Measurements from ENCODE around the gene NAA15.
"Not testable (repeated sequence)": the region's sequence is repeated elsewhere in the genome, so short reads cannot be mapped to it uniquely, and the experiment has no call there.

NAA15 gene

DNA sequence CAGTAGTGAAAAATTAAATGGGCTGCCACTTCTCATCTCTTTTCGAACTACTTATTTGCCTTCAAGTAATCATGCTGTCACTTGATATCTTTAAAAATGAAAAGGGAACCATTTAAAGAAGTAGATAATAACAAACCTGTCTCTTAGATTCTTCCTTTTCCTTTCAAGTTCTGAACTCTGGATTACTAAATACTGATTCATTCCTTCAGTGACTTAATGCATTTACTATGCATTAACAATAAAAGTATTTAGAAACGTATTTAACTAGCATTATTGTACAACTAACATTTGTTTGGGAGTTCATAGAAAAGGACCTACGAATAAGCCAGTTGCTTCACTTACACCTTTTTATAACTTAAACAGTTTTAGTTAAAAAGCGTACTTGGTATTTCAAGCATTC lies 91.5 kb downstream of the NAA15 start:
- no peak overlapping the region for H3K4me2 ChIP-seq
- H3K4me3 ChIP-seq: no peak overlapping the region
- H3K9me3 ChIP-seq (replicated peaks in 1 of 11): no peaks in the 10 kb centered on the region
- no peaks in the 10 kb centered on the region for H3K4me1 ChIP-seq
- peaks cover 79 to 100% (median 90%) of the 10 kb centered on the region in 11 experiments for H3K36me3 ChIP-seq
- no peak for TF ChIP-seq Cebpa-rat (IDR thresholded peaks at IDR 0.05)
- H3K9ac ChIP-seq: no peak overlapping the region
- H3K27me3 ChIP-seq: no peaks in the 10 kb centered on the region
- no peak overlapping the region for H3K27ac ChIP-seq
- H4K20me1 ChIP-seq: peaks cover 0 to 16% (median 0%) of the 10 kb centered on the region in 11 experiments; a peak in 1 of 22 replicates

DNA sequence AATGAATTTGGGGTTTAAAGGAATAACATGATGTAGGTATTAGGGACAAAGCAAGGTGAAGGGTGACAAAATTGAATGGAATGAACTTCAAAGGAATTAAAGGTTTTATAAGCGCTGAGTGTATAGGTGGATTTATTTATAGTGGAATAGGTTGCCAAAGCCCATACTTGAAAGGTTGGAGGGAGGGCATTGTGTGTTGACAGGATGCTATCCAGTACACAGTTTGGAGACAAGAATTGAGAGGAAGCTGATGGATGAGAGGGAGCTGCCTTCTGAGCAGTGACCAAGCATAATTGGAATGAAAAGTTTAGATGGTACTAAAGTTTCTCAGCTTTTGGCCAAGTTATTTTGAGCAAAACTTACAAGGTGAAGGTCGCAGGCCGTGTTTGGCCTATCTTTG lies 100.1 kb downstream of the NAA15 start:
- no peaks in the 10 kb centered on the region for H3K9me3 ChIP-seq (replicated peaks in 1 of 11)
- H3K4me1 ChIP-seq: peaks cover 0 to 24% (median 0%) of the 10 kb centered on the region in 10 experiments; a peak in 5 of 20 replicates
- H3K4me2 ChIP-seq: peak overlapping the region in 1 of 11 experiments; percentile 5; a peak in 2 of 22 replicates
- H3K27ac ChIP-seq: peak overlapping the region in 1 of 11 experiments; percentile 1; a peak in 1 of 22 replicates
- no peak overlapping the region for H3K4me3 ChIP-seq
- no peaks in the 10 kb centered on the region for H3K27me3 ChIP-seq
- TF ChIP-seq Cebpa-rat (IDR thresholded peaks at IDR 0.05): no peak
- no peaks in the 10 kb centered on the region; a peak in 1 of 22 replicates for H4K20me1 ChIP-seq
- H3K9ac ChIP-seq: no peak overlapping the region
- peaks cover 12 to 42% (median 31%) of the 10 kb centered on the region in 11 experiments; a peak in 21 of 22 replicates for H3K36me3 ChIP-seq

DNA sequence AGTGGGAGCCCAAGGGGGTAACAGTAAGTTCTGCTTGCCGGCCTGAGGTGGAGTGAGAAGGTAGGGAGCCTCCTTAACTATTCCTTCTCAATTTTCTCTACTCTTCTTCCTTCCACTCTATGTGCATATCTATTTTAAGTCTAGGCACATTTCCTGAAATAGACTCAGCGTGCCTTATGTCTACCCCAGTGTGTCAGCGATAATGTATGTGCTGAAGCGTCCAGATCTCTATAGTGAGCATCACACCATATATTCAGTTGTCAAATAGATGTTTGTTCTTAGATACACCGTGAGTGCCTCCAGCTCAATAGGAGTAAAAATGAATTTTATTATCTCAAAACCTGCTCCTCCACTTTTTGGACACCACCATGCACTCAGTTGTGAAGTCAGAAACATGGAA lies 101.1 kb downstream of the NAA15 start:
- TF ChIP-seq Cebpa-rat (IDR thresholded peaks at IDR 0.05): no peak
- peaks cover under 1 to 34% (median 23%) of the 10 kb centered on the region in 11 experiments; a peak in 21 of 22 replicates for H3K36me3 ChIP-seq

DNA sequence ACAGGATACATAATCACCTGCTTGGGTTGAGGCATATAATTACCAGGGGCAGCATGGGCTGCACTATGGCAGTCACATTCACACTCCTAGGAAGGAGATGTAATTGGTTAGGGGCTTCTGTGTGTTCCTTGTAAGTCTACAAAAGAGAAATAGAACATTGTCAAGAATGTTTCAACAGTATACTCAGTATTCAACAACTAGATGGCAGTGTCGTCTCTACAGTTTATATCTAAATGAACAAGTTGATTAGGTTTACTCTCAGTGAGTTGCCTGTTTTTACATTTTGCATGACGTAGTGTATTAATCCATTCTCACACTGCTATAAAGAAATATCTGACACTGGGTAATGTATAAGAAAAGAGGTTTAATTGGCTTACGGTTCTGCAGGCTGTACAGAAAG lies 102.2 kb downstream of the NAA15 start:
- Histone ChIP-seq H3K4me2 (no peak overlapping the region), H4K20me1 (no peaks in the 10 kb centered on the region; a peak in 1 of 22 replicates), H3K9me3 (replicated peaks in 1 of 11) (no peaks in the 10 kb centered on the region), H3K27me3 (no peaks in the 10 kb centered on the region), H3K4me3 (no peak overlapping the region), H3K9ac (no peak overlapping the region), H3K36me3 (peaks cover 0 to 34% (median 20%) of the 10 kb centered on the region in 11 experiments; a peak in 15 of 22 replicates), H3K27ac (no peak overlapping the region), H3K4me1 (peaks cover 0 to 28% (median 0%) of the 10 kb centered on the region in 10 experiments; a peak in 5 of 20 replicates)
- TF ChIP-seq Cebpa-rat (IDR thresholded peaks at IDR 0.05): no peak

More for the DNA sequence above, 101.1 kb downstream of the NAA15 start:
- Histone ChIP-seq H3K27me3 (no peaks in the 10 kb centered on the region), H3K4me2 (peak overlapping the region in 2 of 11 experiments; percentile 5 to 8; a peak in 2 of 22 replicates), H3K4me3 (no peak overlapping the region), H4K20me1 (no peaks in the 10 kb centered on the region; a peak in 1 of 22 replicates), H3K9ac (no peak overlapping the region), H3K4me1 (peaks cover 0 to 24% (median 0%) of the 10 kb centered on the region in 10 experiments; a peak in 5 of 20 replicates), H3K27ac (no peak overlapping the region), H3K9me3 (replicated peaks in 1 of 11) (no peaks in the 10 kb centered on the region)

DNA sequence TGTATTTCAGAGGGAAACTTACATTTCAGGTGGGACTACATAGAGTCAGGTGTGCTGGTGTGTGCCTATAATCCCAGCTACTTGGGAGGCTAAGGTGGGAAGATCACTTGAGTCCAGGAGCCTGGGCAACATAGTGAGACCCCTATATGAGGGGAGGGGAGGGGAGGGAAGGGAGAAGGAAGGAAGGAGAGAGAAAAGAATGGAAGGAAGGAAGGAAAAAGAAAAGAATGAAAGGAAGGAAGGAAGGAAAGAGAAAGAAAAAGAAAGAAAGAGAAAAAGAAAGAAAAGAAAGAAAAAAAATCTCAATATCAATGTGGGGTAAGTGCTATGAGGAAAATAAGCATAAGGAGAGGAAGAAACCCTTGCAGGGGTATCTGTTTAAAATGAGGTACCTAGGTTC lies 109.0 kb downstream of the NAA15 start:
- no peak overlapping the region for H3K4me3 ChIP-seq
- peaks cover 10 to 60% (median 32%) of the 10 kb centered on the region in 11 experiments; a peak in 21 of 22 replicates for H3K36me3 ChIP-seq
- H4K20me1 ChIP-seq: no peaks in the 10 kb centered on the region
- H3K9ac ChIP-seq: no peak overlapping the region
- H3K27ac ChIP-seq: no peak overlapping the region
- no peak overlapping the region for H3K4me2 ChIP-seq
- TF ChIP-seq Cebpa-rat (IDR thresholded peaks at IDR 0.05): no peak
- H3K4me1 ChIP-seq: peaks cover 0 to 16% (median 0%) of the 10 kb centered on the region in 10 experiments; a peak in 2 of 20 replicates
- H3K9me3 ChIP-seq (replicated peaks in 1 of 11): peaks cover 16 to 28% (median 24%) of the 10 kb centered on the region in 11 experiments
- H3K27me3 ChIP-seq: no peaks in the 10 kb centered on the region

DNA sequence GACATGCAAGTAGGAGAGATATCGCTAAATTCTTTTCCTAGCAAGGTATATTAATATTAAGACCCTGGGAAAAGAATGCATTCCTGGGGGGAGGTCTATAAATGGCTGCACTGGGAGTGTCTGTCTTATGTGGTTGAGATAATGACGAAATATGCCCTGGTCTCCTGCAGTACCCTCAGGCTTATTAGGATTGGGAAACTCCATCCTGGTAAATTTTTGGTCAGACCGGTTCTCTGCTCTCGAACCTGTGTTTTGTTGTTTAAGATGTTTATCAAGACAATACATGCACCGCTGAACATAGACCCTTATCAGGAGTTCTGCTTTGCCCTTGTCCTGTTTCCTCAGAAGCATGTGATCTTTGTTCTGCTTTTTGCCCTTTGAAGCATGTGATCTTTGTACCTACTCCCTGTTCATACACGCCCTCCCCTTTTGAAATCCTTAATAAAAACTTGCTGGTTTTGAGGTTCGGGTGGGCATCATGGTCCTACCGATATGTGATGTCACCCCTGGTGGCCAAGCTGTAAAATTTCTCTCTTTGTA lies 113.4 kb downstream of the NAA15 start:
- H3K9me3 ChIP-seq (replicated peaks in 1 of 11): peaks cover 21 to 34% (median 30%) of the 10 kb centered on the region in 11 experiments
- H3K9ac ChIP-seq, H3K4me2 ChIP-seq, H4K20me1 ChIP-seq, H3K27me3 ChIP-seq, H3K4me3 ChIP-seq: not testable (repeated sequence)
- peaks cover 7 to 40% (median 27%) of the 10 kb centered on the region in 11 experiments; a peak in 21 of 22 replicates for H3K36me3 ChIP-seq
- peaks cover 22 to 38% (median 29%) of the 10 kb centered on the region in 10 experiments for H3K4me1 ChIP-seq
- peak overlapping the region in 8 of 11 experiments; percentile 20 to 59 (median 39); a peak in 11 of 22 replicates for H3K27ac ChIP-seq

DNA sequence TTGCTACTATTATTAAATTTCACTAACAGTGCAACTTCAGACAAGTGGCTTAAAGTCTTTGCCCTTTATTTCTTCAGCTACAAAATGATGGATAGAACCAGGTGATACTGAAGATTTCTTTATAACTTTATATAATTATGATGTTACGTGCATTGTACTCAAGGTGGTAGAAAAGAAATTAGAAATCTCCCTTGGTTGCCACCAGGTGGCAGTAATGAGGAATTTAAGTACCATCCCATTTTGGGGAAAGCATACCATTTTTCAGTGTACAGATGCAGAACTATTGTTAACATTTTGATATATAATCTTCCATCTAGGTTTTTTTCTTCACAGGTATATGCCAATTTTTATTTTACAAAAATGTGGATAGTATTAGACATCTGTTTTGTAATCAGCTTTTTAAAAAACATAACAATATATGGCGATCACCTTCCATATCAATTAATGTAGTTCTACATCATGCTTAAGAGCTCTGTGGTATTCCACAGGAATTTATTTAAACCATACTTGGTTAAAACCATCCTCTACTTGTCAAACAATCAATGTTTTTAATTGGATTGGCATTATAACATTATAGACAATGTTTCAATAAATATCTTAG lies 114.9 kb downstream of the NAA15 start:
- Histone ChIP-seq H3K9ac (no peak overlapping the region), H3K4me3 (no peak overlapping the region), H3K4me1 (peaks cover 36 to 52% (median 42%) of the 10 kb centered on the region in 10 experiments), H3K27ac (peak overlapping the region in 5 of 11 experiments; percentile 31 to 97 (median 58); a peak in 4 of 22 replicates), H3K4me2 (no peak overlapping the region), H4K20me1 (no peaks in the 10 kb centered on the region), H3K27me3 (no peaks in the 10 kb centered on the region), H3K9me3 (replicated peaks in 1 of 11) (peaks cover 27 to 42% (median 34%) of the 10 kb centered on the region in 11 experiments), H3K36me3 (peaks cover 7 to 40% (median 27%) of the 10 kb centered on the region in 11 experiments; a peak in 21 of 22 replicates)
- TF ChIP-seq Cebpa-rat (IDR thresholded peaks at IDR 0.05): no peak

DNA sequence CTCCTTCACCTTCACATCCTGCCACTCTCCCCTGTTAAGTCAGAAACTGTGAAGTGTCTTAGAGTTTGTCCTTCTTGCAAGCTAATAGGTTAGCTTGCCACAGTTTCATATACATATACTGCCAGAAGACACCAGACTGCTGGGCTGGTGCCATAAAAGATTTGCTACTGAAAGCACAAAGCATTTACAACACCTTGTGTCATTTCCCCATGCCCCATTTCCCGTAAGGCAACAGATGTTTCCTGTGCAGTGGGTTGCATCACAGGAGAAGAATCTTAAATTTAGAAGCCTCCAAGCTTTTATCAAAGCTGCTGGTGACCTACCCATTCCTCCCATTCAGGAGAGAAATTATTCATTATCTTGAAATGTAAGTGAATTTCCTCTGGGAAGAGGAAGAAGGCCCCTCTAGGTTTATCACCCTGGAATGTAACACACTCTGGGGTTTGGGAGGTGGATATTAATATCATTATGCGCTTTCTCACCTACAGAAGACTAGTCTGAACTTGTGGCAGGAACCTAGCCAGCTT lies 118.1 kb downstream of the NAA15 start:
- peak overlapping the region in 9 of 10 experiments; percentile 6 to 51 (median 35); a peak in 14 of 20 replicates for H3K4me3 ChIP-seq
- peaks cover 36 to 53% (median 44%) of the 10 kb centered on the region in 10 experiments for H3K4me1 ChIP-seq
- no peaks in the 10 kb centered on the region for H3K27me3 ChIP-seq
- H4K20me1 ChIP-seq: no peaks in the 10 kb centered on the region
- peak overlapping the region; percentile 65 to 85 (median 81); a peak in 21 of 22 replicates for H3K9ac ChIP-seq
- peak overlapping the region; percentile 77 to 97 (median 93) for H3K27ac ChIP-seq
- peak overlapping the region; percentile 67 to 93 (median 86) for H3K4me2 ChIP-seq
- H3K9me3 ChIP-seq (replicated peaks in 1 of 11): peaks cover 21 to 54% (median 41%) of the 10 kb centered on the region in 11 experiments
- TF ChIP-seq Cebpa-rat (IDR thresholded peaks at IDR 0.05): peak; percentile 54 to 99 (median 96); a peak in 21 of 22 replicates
- peaks cover 0 to 24% (median 13%) of the 10 kb centered on the region in 11 experiments; a peak in 17 of 22 replicates for H3K36me3 ChIP-seq

DNA sequence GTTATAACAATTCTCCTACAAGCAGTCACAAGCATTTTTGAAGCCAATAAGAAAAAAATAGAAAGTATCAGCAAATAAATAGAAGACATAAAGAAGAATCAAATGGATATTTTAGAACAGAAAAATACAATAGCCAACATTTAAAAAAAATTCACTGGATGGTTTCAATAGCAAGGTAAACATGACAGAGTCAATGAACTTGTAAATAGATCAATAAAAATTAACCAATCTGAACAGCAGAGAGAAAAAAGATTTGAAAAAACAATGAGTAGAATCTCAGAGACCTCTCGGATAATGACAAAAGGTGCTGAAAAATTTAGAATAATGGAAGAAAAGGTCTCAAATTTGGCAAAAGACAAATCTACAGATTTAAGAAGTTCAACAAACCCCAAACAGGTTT lies 119.3 kb downstream of the NAA15 start:
- H3K36me3 ChIP-seq: peaks cover 0 to 12% (median 2%) of the 10 kb centered on the region in 11 experiments; a peak in 10 of 22 replicates
- H3K9me3 ChIP-seq (replicated peaks in 1 of 11): peaks cover 11 to 50% (median 33%) of the 10 kb centered on the region in 11 experiments; a peak in 21 of 22 replicates
- H3K9ac ChIP-seq: peak overlapping the region in 9 of 11 experiments; percentile 75 to 85 (median 81); a peak in 14 of 22 replicates
- H3K4me1 ChIP-seq: peaks cover 36 to 51% (median 44%) of the 10 kb centered on the region in 10 experiments
- H4K20me1 ChIP-seq: no peaks in the 10 kb centered on the region
- H3K27ac ChIP-seq: peak overlapping the region; percentile 77 to 97 (median 93); a peak in 21 of 22 replicates
- no peak for TF ChIP-seq Cebpa-rat (IDR thresholded peaks at IDR 0.05)
- H3K27me3 ChIP-seq: no peaks in the 10 kb centered on the region
- H3K4me3 ChIP-seq: no peak overlapping the region
- peak overlapping the region in 10 of 11 experiments; percentile 26 to 93 (median 82); a peak in 18 of 22 replicates for H3K4me2 ChIP-seq

Measured in BLaER1 treated with 17β-estradiol and CSF1 and Interleukin-3, amounts not matched to agents 10 nM and 100 nM (cell line).